HCEC 1CT (cell line): ENCODE results near the gene LIFR.
"Not testable (repeated sequence)": the region's sequence is repeated elsewhere in the genome, so short reads cannot be mapped to it uniquely, and the experiment has no call there.

Experiments used
- DNase-seq: peaks from one replicate; pipeline ENCODE4 v3.0.0-alpha.2; 2017

The LIFR gene

DNA sequence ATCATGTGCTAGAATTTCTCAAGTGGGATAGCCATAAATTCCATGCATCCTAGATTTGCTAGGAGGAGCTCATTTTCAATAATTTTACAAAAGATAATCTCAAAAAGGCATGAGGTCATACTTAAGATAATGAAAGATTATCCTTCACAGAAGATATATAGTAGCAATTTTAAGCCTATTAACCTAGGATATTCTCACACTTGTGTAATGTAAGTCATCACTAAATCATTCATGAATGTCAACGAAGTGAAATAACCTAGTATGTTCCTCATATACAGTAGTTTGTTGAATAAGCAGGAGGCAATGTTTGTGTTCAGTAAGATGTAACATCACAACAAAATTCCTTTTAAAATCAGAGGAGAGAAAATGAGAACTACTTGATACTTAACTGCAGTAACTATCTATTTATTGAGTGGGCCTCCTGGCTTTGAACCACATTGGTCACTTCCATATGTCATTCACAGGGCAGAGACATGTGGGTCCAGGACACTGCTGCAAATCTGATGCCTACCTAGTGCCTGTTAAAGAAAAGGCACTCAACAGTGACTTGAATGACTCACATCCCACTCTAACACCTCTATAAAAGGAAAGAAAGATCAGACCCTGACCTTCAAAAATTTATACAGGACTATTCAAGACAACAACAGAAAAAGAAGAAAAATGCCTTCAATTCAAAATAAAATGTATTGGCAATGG lies 8.2 kb downstream of the LIFR start:
- DNase-seq = no peak

DNA sequence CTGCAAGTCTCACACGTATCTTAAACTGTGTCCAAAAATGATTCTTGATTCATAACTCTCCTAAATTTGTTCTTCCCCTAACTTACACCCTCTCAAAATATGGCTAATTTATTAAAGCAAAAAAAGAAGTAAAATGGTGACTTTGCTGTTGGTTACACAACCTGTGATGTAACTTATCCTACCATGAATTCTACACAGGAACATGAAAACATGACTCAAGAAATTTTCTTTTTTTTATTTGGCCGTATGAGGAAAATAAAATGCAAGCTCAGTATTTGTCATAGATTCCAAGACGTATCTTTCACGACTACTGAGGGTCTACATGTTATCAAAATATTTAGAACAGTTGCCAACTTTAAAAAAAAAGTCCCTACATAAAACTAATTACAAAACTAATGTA lies 9.2 kb downstream of the LIFR start:
- peak; percentile 51 for DNase-seq

DNA sequence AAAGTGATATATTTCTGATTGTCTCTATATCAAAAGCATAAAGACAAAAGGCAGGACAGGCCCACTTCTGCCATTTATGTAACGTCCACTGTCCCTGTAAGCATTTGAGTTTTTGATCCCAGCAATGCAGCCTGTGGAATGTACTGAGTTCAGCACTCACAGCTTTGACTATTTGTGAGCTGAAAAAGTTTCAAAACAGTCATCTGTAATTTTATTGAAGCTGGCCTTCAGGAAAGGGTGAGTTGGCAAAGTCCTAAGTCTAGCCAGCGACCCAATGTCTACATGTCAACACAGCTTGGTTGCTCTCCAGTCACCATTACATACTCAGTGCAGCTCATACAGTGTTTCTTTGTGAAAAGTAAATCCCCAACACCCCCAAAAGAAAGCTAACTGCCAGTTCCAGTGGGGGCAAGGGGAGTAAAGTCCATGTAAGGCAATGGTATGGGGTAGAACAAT lies 9.7 kb downstream of the LIFR start:
- DNase-seq = no peak

DNA sequence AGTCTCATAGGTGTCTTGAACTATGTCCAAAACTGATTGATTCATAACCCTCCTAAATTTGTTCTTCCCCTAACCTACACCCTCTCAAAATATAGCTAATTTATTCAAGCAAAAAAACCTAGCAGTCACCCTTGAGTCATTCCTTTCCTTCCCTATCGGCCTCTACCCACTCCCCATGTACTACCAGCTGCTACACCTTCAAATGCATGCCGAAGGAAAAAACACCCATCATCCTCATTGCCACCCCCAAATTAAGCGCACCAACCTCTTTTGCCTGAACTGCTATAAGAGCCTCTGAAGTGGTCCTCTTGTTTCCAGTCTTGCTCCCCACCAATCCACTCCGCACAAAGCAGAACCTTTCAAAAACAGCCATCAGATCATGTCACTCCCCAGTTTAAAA lies 12.6 kb downstream of the LIFR start:
- no peak for DNase-seq

DNA sequence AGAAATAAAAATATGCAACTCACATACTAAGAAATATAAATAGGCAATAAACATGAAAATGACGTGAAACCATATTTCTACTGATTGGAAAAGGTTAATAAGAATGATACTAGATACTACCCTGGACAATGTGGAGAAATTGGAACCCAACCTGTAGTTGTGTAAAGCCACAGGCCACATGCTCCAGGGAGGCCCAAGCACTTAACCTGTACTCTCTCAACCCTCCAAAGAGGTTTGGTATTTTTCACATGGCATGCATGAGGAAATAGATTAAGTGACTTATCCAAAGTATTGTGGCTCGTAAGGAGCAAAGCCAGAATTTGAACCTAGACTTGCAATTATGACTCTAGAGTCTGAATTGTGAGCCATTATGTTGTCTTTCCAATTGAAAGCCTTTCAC lies 13.4 kb downstream of the LIFR start:
- no peak for DNase-seq

DNA sequence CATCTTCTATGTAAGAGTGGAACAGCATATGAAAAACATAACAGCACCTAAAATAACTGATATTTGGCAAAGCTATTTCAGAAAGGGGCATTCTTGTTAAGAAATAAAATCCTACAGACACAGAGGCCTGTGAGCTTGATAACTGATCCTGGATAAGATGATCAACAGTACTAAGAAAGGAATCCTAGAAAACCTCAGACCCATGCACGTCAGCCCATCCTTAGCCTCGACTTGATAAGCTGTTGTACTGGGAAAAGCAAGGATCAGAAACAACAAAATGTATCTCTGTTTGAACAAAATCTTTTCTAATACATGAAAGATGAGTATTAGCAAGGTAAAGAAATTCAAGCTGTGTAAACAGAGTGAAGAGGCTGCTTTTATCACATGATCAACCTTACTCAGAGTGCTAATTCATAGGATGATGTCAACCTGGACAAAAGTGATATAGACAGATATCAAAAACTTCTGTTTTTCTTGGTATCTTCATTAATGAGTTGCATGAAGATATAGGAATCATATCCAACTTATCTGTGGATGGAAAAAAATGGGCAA lies 15.2 kb downstream of the LIFR start:
- DNase-seq = no peak

DNA sequence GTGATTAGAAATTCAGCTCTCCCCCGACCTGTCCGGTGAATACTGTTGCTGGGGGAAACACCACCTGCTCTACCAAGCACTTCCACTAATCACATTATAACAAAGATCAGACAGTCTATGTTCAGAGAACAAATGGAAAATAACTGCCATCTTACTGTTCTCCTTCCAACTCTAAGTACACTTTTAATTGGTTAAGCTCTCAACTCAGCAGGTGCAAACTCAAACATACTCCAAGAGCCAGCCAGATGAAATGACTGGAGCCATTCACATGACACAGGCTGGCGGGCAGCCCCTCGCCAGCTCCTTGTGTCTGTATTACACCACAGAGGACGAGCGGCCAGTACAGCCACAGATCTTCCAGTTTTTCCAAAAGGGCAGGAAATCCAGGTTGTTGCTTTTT lies 16.1 kb downstream of the LIFR start:
- no peak for DNase-seq

DNA sequence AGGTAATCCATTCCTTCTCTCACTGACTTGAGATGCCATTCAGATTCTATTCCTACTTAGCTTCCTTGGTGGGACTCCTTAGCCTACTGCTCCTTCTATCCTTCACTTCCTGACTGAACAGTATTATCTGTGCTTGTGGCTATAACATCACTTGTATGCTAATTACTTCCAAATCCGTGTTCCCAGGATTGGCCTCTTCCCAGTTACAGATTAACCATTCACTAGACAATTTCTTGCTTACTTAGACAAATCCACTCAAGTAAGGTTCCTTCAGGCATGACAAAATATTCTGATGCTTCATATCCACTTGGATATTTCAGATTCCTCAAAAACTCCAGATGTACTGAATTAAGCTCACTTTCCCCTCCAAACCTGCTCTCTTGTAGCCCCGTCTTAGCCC lies 18.3 kb downstream of the LIFR start:
- DNase-seq = no peak

DNA sequence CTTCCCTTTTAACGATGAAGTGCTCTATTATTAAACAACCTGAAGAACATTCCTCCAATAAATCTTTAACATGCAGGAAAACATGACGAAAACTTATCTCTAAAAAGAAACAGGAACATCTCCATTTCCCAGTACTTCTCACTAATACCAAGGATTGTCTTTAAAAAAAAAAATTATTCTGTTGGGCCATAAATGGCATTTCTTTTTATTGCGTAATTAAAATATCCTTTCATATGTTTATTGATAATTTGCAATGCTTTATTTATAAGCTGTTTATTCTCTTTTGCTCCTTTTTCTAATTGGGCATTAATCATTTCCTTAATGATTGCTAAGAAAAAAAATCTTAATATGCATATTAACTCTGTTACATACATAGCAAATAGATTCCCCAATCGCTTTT lies 18.9 kb downstream of the LIFR start:
- DNase-seq = no peak

DNA sequence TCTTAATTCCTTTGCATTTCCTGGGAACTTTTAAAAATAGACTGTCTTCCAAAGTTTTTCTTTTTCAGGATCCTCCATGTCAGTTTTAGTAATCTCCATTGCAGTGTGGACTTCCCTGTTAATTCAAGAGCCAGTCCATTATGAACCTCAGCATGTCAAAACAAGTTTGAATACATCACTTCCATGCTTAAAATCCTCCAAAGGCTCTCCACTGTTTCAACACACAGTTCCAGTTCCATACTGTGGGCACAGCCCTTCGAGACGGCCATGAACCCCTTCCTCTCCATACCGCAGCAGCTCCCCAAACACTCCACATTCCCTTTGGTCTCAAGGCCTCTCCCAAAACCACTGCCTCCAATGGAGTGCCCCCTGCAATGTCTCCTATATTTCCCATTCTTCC lies 19.5 kb downstream of the LIFR start:
- no peak for DNase-seq

DNA sequence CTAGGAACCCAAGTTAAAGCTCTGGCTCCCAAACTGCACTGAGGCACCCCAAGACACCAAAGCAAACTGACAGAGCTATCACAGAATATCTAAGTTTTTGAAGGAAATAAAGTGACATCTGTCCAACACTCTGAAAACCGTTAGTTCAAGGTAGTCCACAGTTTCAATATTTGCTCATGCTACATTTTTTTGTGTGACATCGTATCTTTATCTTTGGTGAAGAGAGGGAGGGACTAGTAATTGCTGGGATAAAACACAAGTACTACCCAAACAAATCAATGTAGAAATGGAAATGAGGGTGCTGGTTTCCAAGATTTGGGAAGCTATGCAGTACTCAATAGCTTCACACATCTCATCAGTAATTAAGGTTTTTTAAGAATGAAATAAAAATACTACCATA lies 20.6 kb downstream of the LIFR start:
- no peak for DNase-seq

DNA sequence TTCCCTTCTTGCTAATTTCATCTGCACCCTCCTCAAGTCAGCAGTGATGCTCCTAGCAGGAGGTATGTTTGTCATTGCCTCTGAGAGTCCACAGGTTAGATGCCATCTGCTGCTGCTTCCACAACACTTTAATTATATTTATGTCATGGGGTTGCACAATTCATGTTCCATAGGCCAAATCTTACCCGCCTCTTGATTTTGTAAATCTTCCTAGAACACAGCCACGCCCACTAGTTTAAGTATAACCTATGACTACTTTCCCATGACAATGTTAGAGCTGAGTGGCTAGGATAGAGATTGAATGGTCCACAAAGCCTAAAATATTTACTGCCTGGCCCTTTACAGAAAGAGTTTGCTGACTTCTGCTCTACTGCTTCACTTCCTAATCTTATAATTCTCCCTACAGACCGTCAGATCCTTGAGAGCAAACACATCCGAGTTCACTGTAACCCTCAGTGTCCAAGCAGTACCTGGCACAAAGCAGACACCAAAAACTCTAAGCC lies 21.1 kb downstream of the LIFR start:
- DNase-seq = peak; percentile 21

DNA sequence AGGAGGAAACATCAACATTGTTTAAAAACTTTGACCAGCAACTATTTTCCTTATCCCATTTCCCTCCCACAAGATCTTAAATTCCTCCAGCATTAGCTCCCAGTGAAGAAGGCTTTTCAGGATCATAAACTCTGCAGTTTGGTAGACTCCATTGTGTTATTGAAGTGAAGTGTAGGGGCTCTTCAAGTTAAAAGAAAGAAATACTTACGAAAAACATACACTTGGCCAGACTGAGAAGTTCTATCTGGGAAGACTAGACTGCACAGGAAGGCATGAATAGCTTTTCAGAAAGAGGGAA lies 22.3 kb downstream of the LIFR start:
- DNase-seq = no peak

DNA sequence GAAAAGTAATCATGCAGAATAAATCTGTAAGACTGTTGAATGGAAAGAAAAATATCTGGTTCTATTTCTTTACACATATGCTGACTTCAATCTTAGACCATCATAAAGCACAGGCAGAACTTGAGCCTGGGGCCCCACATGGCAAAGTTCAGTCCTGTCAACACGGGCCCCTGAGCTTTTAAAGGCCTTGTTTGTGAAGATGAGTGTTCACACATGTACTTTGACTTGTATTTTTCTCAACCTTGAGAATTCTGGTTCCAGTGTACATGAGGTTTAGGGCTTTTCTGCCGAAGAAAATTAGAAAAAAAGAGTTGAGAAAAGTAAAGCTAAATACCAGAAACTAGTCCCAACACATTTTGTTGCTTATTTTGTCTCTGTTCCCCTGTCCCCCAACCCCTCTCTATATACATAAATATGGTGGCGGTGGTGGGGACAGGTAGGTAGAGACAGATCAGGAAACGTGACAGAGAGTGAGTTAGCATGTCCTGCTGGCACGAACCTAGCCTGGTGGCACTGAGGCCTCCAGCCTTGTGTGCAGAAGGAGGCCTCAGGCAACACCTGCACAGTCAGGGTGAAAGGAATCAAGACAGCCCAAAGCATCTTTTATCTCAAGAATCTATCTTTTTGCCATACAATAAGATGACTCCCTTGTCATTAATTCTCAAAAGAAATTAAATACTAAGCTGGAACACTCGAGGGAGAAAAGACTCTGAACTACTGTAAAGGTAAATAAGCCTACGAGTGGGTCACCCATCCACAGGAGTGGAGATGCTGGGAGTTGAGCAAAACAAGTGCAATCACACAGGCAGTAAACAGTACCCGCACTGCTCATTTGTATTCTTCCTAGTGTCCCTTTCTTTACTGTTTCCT lies 22.9 kb downstream of the LIFR start:
- no peak for DNase-seq

DNA sequence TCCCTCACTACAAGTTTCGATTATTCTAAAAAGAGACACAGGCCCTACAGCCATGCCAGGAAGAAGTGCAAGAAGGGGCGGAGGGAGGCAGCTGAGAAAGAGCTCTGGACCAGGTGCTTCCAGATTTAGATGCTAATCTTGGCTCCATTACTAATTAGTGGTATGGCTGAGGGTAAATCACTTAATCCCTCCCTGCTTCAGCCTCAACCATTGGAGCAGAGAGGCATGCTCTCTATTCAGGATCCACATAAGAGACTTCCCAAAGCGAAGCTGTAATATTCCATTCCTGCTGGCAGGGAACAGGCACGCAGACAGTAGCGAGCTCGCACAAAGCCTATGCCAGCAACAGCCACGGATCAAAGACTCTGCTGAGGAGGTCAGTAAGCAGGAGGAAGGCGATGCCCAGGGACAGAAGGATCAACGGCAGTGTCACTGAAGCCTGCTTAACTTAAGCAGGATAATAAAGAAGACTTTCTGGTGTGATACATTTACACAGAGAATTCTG lies 24.2 kb downstream of the LIFR start:
- DNase-seq = no peak

DNA sequence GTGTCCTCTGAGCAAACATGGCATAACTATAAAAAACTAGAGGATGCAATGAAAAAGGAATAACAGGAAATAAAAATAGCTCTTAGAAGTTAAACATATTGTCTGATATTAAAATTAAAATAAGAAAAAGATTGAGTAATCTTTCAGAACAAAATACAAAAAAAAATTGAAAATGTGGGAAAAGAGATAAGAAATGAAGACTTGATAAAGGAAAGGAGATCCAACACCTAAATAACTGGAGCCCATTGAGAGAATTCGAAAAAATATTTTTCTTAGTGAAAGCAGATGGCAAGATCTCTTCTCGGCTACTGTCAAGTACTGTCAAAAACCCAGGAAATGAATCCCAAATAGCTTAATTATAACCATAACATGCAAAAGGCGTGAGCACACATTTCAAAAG lies 24.9 kb downstream of the LIFR start:
- DNase-seq = no peak

DNA sequence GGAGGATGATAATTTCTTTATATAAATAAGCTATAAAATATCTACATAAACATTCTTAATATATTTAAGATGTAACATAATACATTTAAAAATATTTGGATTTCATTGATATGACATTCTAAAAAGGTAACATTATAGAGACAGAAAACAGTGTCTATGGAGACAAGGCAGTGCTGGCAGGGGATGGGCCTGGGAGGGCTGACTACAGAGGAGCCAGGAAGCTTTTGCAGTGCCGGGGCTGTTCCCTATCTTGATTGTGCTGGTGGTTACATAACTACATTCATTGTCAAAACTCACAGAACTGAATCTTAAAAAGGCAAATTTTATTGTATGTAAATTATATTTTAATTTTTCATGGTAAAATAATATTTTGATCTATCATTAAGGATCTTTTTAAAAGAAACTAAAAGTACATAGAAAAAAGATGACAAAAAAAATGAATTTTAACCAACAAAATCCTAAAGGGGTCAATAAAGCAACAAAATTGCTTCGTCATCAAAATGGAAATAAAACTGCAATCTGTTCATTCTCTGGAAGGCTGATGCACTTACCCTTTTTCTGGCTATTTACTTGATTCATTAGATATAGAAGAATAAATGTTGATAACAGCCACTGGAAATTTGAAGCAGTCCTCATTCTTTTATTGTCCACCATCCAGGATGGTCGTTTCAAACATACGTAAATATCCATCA lies 26.3 kb downstream of the LIFR start:
- DNase-seq = no peak

DNA sequence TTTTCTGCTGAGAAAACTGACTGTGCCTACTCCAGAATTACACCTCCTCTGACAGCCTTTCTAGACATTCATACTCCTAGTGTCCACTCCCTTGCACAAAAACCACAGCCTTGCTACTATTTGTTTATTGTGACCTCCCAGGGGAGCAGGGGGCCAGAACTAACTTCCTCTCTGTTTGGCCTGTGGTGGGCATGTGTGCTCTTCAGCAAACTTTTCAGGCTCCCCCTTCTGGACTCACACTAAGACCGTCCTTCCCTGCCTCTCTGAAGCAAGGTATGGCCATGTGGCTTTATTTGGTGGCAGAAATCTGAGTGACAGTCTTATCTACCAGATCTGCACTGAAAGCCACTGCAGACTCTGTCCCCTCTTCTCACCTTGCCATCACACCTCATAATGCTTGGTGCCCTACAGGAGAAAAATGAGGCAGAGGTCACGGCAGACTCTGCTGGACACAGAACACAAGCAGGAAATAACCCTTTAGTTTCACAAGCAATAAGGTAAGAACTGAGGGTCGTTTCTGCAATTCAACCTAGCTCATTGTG lies 28.2 kb downstream of the LIFR start:
- DNase-seq = no peak

DNA sequence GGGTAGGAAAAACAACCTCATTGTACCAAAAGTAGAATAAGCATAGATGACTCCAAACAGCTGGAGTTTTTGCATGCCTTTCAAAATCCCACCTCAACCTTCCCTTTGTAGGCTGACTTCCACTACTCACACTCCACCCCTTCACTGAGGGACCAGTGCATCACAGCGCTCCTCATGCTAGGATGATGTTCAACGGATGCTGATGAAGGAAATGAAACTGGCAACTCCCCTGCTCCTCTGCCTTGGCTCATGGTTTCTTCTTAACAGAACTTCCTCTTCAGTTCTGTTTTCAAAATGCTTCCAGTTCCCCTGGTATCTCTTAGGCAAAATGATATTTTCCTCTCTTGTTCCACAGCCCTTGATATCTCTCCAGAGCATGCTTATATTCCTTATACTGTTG lies 29.0 kb downstream of the LIFR start:
- no peak for DNase-seq

DNA sequence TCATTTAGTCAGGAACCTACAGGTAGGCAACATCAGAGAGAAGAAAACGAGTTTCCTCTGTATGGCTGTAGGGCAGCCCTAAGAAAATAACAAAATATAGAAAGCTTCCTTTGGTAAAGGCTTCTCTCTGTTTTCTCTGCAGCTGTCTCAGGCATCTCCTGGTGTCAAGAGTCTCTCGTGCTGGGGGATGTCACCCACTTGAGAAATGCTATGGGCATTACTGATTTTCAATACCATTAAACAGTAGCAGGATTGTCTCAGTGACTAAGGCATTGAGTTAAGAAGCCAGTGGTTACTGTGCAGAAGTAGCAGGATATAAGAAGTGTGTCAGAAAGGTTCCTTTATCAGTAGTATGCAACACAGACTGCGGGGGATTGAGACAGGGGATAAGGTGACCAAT lies 32.4 kb downstream of the LIFR start:
- no peak for DNase-seq

DNA sequence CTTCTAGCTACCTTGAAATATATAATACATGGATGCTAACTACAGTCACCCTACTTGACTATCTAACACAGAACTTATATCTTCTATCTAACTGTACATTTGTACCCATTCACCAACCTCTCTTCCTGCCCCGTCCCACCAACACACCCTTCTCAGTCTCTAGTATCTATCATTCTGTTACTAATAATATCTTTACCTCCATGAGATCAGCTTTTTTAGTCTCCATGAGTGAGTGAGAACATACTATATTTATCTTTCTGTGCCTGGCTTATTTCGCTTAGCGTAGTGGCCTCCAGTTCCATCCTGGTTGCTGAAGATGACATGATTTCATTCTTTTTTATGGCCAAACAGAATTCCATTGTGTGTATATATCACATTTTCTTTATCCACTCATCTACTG lies 37.0 kb downstream of the LIFR start:
- DNase-seq = no peak

DNA sequence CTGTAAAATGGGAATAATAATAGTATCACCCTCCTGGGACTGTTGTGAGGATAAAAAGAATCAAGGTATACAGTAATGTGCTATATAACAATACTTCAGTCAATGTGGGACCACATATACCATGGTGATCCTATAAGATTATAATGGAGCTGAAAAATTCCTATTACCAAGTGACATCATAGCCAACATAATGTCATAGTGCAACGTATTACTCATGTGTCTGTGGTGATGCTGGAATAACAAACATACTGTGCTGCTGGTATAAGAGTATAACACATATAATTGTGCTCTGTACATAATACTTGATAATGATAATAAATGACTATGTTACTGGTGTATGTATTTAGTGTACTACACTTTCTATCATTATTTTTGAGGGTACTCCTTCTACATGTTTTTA lies 38.1 kb downstream of the LIFR start:
- DNase-seq = no peak

DNA sequence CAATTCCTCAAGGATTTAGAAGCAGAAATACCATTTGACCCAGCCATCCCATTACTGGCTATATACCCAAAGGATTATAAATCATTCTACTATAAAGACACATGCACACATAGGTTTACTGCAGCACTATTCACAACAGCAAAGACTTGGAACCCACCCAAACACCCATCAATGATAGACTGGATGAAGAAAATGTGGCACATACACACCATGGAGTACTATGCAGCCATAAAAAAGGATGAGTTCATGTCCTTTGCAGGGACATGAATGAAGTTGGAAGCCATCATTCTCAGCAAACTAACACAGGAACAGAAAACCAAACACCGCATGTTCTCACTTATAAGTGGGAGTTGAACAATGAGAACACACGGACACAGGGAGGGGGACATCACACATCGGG lies 39.8 kb downstream of the LIFR start:
- not testable (repeated sequence) for DNase-seq
